GM23338 (cell line): ENCODE results near the gene PROSER2.

Experiments used
- CTCF ChIP-seq, 2 experiments: fragments of 200-600 bp in 1 of 2; sonication (generic) in 1 of 2; conservative IDR thresholded peaks; 2 replicates each; pipeline versions ENCODE4 v1.5.1 to v1.6.1; 2016 to 2017; ENCODE audit warnings: antibody characterized with exemption in 2 of 2, low read depth in 2 of 2, mild to moderate bottlenecking in 2 of 2, moderate library complexity in 1 of 2
- EZH2 ChIP-seq: fragments of 200-600 bp; sonication (generic); IDR thresholded peaks from one replicate; pipeline ENCODE4 v1.8.0; 2017; ENCODE audit warnings: antibody characterized with exemption, mild to moderate bottlenecking, low read depth; ENCODE audit not compliant: unreplicated experiment
- EZH2phosphoT487 ChIP-seq: fragments of 200-600 bp; sonication (generic); IDR thresholded peaks from one replicate; pipeline ENCODE4 v1.8.1; 2018; ENCODE audit warnings: antibody characterized with exemption; ENCODE audit not compliant: unreplicated experiment
- POLR2AphosphoS5 ChIP-seq: IDR thresholded peaks from 2 replicates; pipeline ENCODE4 v1.6.1; 2016; ENCODE audit warnings: antibody characterized with exemption, low read depth
- REST ChIP-seq: IDR thresholded peaks from one replicate; pipeline ENCODE4 v1.6.1; 2018; ENCODE audit warnings: antibody characterized with exemption; ENCODE audit not compliant: unreplicated experiment

- TF ChIP-seq EZH2: no peak
- no peak for TF ChIP-seq CTCF (conservative IDR thresholded peaks at IDR 0.05; ENCODE audit: low read depth in 2 of 2)
- no peak for TF ChIP-seq POLR2AphosphoS5
- no peak for TF ChIP-seq REST
- no peak for TF ChIP-seq EZH2phosphoT487
Measured at GRCh38 chr10:11824825-11825224, 1.7 kb downstream of the PROSER2 start.
